AG10803 (cell line): ENCODE results near the gene FBP1.

Experiments used
- DNase-seq: peaks from one replicate; pipeline ENCODE4 v3.0.0; 2010; ENCODE audit warnings: low read depth
- H3K4me3 ChIP-seq: 2 replicates; pipeline ENCODE4 v1.5.1; 2011; ENCODE audit warnings: mild to moderate bottlenecking, low read length, control low read depth
- CTCF ChIP-seq: conservative IDR thresholded peaks from 2 replicates; pipeline ENCODE4 v1.5.1; 2011; ENCODE audit warnings: mild to moderate bottlenecking, low read length, control low read depth, inconsistent platforms

Gene FBP1

DNA sequence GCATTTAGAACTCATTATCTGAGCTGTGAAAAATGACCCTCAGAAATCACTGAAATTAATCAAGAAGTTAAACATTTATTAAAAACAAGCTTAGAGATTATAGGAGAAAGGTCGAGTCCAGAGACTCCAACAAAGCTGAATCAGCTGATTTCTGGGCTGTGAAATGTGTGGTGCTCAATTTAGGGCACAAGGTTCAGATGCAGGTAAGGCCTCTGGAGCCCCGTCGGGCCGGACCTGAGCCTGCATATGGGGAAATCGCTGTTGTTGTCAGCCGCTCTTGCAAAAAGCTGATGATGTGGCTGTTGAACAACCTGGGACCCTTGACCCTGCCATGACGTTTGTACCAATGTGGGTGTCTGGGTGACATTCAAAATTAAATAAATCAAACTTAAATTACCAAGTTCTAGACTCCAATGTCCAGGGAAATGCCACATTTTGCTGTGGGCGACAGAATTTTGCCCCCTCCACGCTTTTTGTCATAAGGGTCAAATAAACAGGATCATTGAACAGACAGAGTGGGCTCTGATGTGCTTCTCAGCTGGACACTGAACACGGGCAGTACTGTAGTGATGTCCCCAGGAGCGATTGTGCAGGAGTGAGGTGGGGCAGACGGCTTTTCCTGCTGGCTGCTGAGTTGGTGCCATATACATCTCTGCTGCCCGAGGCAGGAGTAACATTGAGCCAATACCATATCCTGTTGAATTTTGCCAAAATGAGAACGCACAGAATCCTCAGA is 27.2 kb upstream of the FBP1 start:
- no peak for DNase-seq
- no peak for TF ChIP-seq CTCF
- H3K4me3 ChIP-seq = no peak overlapping the region

- DNase-seq = no peak
- no peak overlapping the region for H3K4me3 ChIP-seq
- no peak for TF ChIP-seq CTCF
These were observed 26.3 kb upstream of the FBP1 start for GRCh38 chr9:94665613-94666012.

DNA sequence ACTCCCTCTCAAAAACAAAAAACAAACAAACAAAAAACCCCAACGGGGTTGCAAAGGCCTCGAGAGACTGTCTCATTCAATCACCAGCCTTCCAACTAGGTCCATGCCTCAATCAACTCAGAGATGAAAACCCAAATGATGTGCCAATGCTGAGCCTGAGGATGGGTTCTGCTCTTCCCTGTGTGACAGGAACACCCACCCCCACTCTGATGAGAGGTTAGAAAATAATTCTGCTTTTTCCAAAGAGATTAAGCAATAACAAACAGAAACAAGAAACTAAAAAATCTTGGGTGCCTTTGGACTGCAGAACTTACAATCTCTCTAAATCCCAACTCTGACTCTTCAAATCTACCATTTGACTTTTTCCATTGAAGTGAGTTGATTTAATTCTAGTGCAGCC is 25.5 kb upstream of the FBP1 start:
- no peak for TF ChIP-seq CTCF

GRCh38 chr9:94663640-94664039 is 24.3 kb upstream of the FBP1 start:
- H3K4me3 ChIP-seq = no peak overlapping the region
- no peak for DNase-seq
- no peak for TF ChIP-seq CTCF

More for the DNA sequence above, 25.5 kb upstream of the FBP1 start:
- no peak for DNase-seq
- no peak overlapping the region for H3K4me3 ChIP-seq

DNA sequence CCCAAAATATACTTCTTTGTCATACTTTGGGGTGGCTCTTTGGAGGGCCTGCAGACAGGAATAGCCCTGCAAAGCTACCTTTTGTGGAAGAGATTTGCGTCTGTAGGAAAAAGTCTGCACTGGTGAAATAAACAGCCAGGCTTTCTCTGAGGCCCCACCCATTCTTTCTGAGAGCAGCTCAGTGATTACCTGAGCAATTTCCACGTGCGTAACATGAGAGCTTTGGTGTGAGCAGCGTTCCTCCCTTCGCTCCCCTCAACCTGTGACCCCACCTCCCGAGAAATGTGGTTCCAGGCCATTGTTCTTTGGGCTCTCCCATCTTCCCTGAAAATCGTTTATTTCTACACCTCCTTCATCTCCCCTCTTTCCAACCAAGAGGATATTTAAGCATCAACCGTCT is 23.8 kb upstream of the FBP1 start:
- no peak for DNase-seq
- TF ChIP-seq CTCF = no peak
- no peak overlapping the region for H3K4me3 ChIP-seq

DNA sequence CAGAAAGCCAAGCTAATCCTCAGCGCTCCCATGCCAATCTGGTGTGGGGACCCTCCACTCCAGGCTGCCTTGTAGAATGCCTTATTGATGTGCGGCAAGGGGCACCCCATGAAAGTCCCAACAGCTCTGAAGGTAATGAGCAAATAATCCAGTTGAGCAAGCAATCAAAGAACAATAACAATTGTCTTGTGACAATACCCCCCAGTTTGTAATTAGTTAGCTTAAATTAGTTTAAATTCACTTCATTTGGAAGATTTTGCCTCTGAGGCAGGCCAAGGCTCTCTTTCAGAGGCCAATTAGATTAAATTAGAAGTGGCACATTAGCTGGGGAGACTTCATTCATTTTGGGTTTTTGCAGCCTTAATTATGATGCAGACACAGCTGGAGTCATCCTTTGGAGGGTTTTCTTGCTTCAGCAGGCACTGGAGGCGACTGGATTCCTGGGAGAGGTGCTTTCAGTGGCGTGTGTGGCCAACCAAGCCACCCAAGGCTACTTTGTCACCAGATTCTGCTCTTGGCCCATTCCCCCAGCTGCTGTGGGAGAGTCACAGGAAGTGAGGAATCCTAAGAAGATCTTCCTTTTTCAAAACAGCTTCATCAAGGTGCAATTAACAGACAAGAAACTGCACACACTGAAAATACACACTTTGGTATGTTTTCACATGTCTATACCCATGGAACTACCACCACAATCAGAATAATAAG is 17.9 kb upstream of the FBP1 start:
- no peak for TF ChIP-seq CTCF
- H3K4me3 ChIP-seq = no peak overlapping the region
- no peak for DNase-seq

DNA sequence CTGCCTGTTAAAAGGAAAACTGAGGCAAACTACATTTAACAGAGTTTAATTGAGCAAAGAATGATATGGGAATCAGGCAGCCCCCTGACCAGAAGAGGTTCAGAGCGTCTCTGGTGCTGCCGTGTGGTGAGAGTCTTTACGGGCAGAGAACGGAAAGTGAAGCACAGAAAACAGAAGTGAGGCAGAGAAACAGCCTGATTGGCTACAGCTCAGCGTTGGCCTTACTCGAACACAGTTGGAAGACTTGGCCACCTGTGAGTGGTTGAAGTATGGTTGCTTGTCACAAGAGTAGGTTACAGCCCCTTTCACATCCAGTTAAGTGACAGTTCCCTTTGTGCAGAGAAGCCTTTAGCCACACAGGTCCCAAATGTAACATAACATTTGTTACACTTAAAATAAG is 16.9 kb upstream of the FBP1 start:
- 0 out of 2 replicates have a peak overlapping the region, but pooled peaks have one; percentile 5 for H3K4me3 ChIP-seq
- no peak for TF ChIP-seq CTCF
- no peak for DNase-seq
